Right lobe of liver (tissue), 4 donors: ENCODE results near the gene LGI1.

Source experiments
- POLR2A ChIP-seq: fragments of 450-650 bp; IDR thresholded peaks from one replicate; pipeline ENCODE4 v1.6.1; 2017; ENCODE audit warnings: antibody characterized with exemption, mild to moderate bottlenecking
- TF ChIP-seq, protein P1 (sequence below), 4 donors: fragments of 200-600 bp in 3 of 4; fragments of 450-650 bp in 1 of 4; IDR thresholded peaks; one replicate each; pipeline versions ENCODE4 v1.5.1 to v1.8.0; 2016 to 2022; ENCODE audit warnings: antibody characterized with exemption in 4 of 4, mild to moderate bottlenecking in 2 of 4
- donor health status: DM: no; HTN: no; CAD: no.
- donor health status: DM: no; HTN: no; CAD: no.
- donor health status: DM: no; HTN: yes; CAD: no.

DNA sequence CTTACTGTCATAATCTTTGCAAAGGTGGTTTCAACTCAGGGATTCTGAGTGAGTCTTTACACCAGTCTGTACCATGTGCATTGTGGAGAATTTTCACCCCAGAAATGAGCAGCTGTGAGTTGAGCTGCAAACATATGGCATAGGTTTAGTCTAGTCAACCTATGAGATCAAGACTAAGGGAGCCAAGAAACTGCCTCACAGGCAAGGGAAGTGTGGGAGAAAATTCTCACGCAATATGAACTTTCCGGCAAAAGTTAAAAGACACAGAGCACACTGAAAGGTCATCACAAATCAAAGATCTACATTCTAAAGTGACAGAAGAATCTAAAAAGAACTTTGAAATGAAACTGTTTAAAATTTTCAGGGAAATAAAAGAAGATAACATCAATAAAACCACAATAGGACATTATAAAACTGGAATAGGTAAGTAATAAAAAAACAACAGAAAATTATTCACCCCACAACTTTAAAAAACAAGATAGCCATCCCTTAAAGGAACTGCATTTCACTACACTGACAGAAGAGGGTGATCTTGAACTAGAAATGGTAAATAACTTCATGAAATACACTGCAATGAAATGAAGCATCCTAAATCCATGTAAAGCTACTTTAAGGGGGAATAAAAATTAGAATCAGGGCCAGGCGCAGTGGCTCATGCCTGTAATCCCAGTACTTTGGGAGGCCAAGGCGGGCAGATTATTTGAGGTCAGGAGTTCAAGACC, 63.5 kb downstream of the LGI1 start:
- TF ChIP-seq, protein P1, sequence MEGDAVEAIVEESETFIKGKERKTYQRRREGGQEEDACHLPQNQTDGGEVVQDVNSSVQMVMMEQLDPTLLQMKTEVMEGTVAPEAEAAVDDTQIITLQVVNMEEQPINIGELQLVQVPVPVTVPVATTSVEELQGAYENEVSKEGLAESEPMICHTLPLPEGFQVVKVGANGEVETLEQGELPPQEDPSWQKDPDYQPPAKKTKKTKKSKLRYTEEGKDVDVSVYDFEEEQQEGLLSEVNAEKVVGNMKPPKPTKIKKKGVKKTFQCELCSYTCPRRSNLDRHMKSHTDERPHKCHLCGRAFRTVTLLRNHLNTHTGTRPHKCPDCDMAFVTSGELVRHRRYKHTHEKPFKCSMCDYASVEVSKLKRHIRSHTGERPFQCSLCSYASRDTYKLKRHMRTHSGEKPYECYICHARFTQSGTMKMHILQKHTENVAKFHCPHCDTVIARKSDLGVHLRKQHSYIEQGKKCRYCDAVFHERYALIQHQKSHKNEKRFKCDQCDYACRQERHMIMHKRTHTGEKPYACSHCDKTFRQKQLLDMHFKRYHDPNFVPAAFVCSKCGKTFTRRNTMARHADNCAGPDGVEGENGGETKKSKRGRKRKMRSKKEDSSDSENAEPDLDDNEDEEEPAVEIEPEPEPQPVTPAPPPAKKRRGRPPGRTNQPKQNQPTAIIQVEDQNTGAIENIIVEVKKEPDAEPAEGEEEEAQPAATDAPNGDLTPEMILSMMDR (IDR thresholded peaks at IDR 0.05) = peak; percentile 47 to 71 (median 58)
- no peak for TF ChIP-seq POLR2A
